Mucosa of descending colon (tissue), 3 donors: ENCODE data around the gene SH3PXD2B. TPM values are rescaled to one million over a fixed set of nuclear protein-coding genes. Genes with fewer than 3 reads are reported as not detected.
A peak's percentile ranks its signal among the peaks of the same experiment; 100 is the strongest.

Experiments used
- ATAC-seq: fragments of 200-7000 bp; cut with Tn5 transposase; one replicate; pipeline ENCODE4 v1.9.1; 2020; ENCODE audit warnings: mild to moderate bottlenecking, moderate library complexity
- DNase-seq, 3 donors: peaks; one replicate each; pipeline ENCODE4 v3.0.0-alpha.2; 2020
- H3K36me3 ChIP-seq: fragments of 200-600 bp; one replicate; pipeline ENCODE4 v1.8.0; 2021; ENCODE audit warnings: low read depth, mild to moderate bottlenecking
- H3K4me1 ChIP-seq: fragments of 200-600 bp; one replicate; pipeline ENCODE4 v1.8.0; 2021; ENCODE audit warnings: low read depth, mild to moderate bottlenecking
- H3K4me3 ChIP-seq: fragments of 200-600 bp; one replicate; pipeline ENCODE4 v1.8.0; 2021; ENCODE audit warnings: mild to moderate bottlenecking
- H3K9me3 ChIP-seq: fragments of 200-600 bp; one replicate; pipeline ENCODE4 v1.8.0; 2021; ENCODE audit warnings: mild to moderate bottlenecking
- CTCF ChIP-seq: fragments of 200-600 bp; IDR thresholded peaks from one replicate; pipeline ENCODE4 v1.8.0; 2022; ENCODE audit warnings: antibody characterized with exemption, mild to moderate bottlenecking
- intact Hi-C, 2 donors: fragments of 100-400 bp; cut with DNase I in 1 of 2; cut with micrococcal nuclease in 1 of 2; formaldehyde crosslinking; loops; one replicate each; pipeline versions ENCODE4 v1.11.0 to v1.11.1; 2022; cut with DNase I, micrococcal nuclease
- total RNA-seq, 3 donors: library from RNA; stranded (reverse); fragmentation: NEBNext Ultra II Directional in 2 of 3; extraction: Animal tissue kit (Norgen Biotek cat#: 25700) in 2 of 3; gene quantifications; one replicate each; pipeline versions ENCODE4 v1.2.1 to v1.2.4, GENCODE V29; 2021 to 2023
- donor health status: DM: no; HTN: no; CAD: no; lungs with moderate emphysema.
- donor health status: DM: no; HTN: no; CAD: no.
- donor health status: DM: no; HTN: yes; CAD: no.

Gene SH3PXD2B
- total RNA-seq, 3 donors from 2014 or later = 5.4 to 28.7 (median 19.9) TPM

- Histone ChIP-seq H3K36me3 (no peaks in the 10 kb centered on the region), H3K4me1 (peaks cover 35% of the 10 kb centered on the region), H3K9me3 (no peaks in the 10 kb centered on the region), H3K4me3 (no peak overlapping the region)
- no peak for TF ChIP-seq CTCF
- intact Hi-C loops = no loop called here
- no peak for ATAC-seq
- no peak for DNase-seq
Measured at GRCh38 chr5:172417130-172417841, 37.0 kb downstream of the SH3PXD2B start.

GRCh38 chr5:172415362-172416275 lies 38.7 kb downstream of the SH3PXD2B start:
- Histone ChIP-seq H3K36me3 (no peaks in the 10 kb centered on the region), H3K4me1 (peaks cover 27% of the 10 kb centered on the region), H3K9me3 (no peaks in the 10 kb centered on the region), H3K4me3 (no peak overlapping the region)
- no peak for TF ChIP-seq CTCF
- ATAC-seq (no peak), DNase-seq (no peak)
- intact Hi-C loops = no loop called here

- H3K4me3 ChIP-seq = no peak overlapping the region
- ATAC-seq = no peak
- intact Hi-C loops = no loop called here
- DNase-seq = no peak
- H3K4me1 ChIP-seq = peaks cover 19% of the 10 kb centered on the region
- no peaks in the 10 kb centered on the region for H3K9me3 ChIP-seq
- no peak for TF ChIP-seq CTCF
- no peaks in the 10 kb centered on the region for H3K36me3 ChIP-seq
Measured at GRCh38 chr5:172414531-172415361, 39.6 kb downstream of the SH3PXD2B start.

GRCh38 chr5:172413601-172414171 lies 40.6 kb downstream of the SH3PXD2B start:
- no peak for DNase-seq
- intact Hi-C loops = no loop called here
- no peaks in the 10 kb centered on the region for H3K9me3 ChIP-seq
- no peak for ATAC-seq
- H3K4me3 ChIP-seq = no peak overlapping the region
- TF ChIP-seq CTCF = no peak
- no peaks in the 10 kb centered on the region for H3K36me3 ChIP-seq
- H3K4me1 ChIP-seq = peaks cover 14% of the 10 kb centered on the region

GRCh38 chr5:172412724-172413286 lies 41.5 kb downstream of the SH3PXD2B start:
- peaks cover 11% of the 10 kb centered on the region for H3K4me1 ChIP-seq
- no peak for TF ChIP-seq CTCF
- DNase-seq = peak; percentile 53 to 86 (median 62)

More at GRCh38 chr5:172412724-172413286, 41.5 kb downstream of the SH3PXD2B start:
- ATAC-seq = peak; percentile 67
- Histone ChIP-seq H3K9me3 (no peaks in the 10 kb centered on the region), H3K36me3 (no peaks in the 10 kb centered on the region), H3K4me3 (no peak overlapping the region)
- intact Hi-C loops = no loop called here
